OCI-LY3 (cell line): Measurements from ENCODE around the gene POLR2E.

Experiments
- H2AFZ ChIP-seq: fragments of 200-600, 300-600 bp; shearing (Covaris generic); 2 replicates; pipeline ENCODE4 v1.6.0; 2014; ENCODE audit warnings: antibody characterized with exemption, low read depth, low read length
- H3K27ac ChIP-seq: fragments of 200-600, 300-600 bp; sonication (generic); 2 replicates; pipeline ENCODE4 v1.5.1; 2014; ENCODE audit warnings: mild to moderate bottlenecking, low read length, moderate library complexity, mixed read lengths
- H3K27me3 ChIP-seq: fragments of 200-600, 300-600 bp; sonication (generic); 2 replicates; pipeline ENCODE4 v1.6.1; 2014; ENCODE audit warnings: low read depth, low read length, mixed read lengths
- H3K36me3 ChIP-seq: fragments of 200-600, 300-600 bp; sonication (generic); replicated peaks from 2 replicates; pipeline ENCODE3; 2014; ENCODE audit warnings: low read depth, low read length, mixed read lengths
- H3K4me1 ChIP-seq: fragments of 300-600, 200-600 bp; sonication (generic); 2 replicates; pipeline ENCODE4 v1.6.1; 2014; ENCODE audit warnings: low read length, mixed read lengths
- H3K4me2 ChIP-seq: fragments of 200-600, 300-600 bp; sonication (generic); 2 replicates; pipeline ENCODE4 v1.6.1; 2014; ENCODE audit warnings: low read length, mixed read lengths
- H3K4me3 ChIP-seq: fragments of 300-600, 200-600 bp; sonication (generic); 2 replicates; pipeline ENCODE4 v1.5.1; 2014; ENCODE audit warnings: antibody characterized with exemption, mild to moderate bottlenecking, low read length, moderate library complexity
- H3K79me2 ChIP-seq: fragments of 300-600, 200-600 bp; shearing (Covaris generic); 2 replicates; pipeline ENCODE4 v1.6.1; 2014; ENCODE audit warnings: mild to moderate bottlenecking, low read length, mixed read lengths
- H3K9ac ChIP-seq: fragments of 300-600, 200-600 bp; shearing (Covaris generic); 2 replicates; pipeline ENCODE4 v1.6.0; 2014; ENCODE audit warnings: mild to moderate bottlenecking, low read length, moderate library complexity
- H3K9me3 ChIP-seq: fragments of 200-600, 300-600 bp; shearing (Covaris generic); 2 replicates; pipeline ENCODE4 v1.6.1; 2014; ENCODE audit warnings: low read length, mixed read lengths; ENCODE audit not compliant: insufficient read depth
- H4K20me1 ChIP-seq: fragments of 200-600, 300-600 bp; sonication (generic); 2 replicates; pipeline ENCODE4 v1.6.1; 2016; ENCODE audit warnings: low read length, mixed read lengths; ENCODE audit not compliant: insufficient read depth
- CTCF ChIP-seq: fragments of 200-600, 300-600 bp; sonication (generic); IDR thresholded peaks from 2 replicates; pipeline ENCODE4 v1.5.1; 2014; ENCODE audit warnings: antibody characterized with exemption, low read length, low read depth
- EZH2phosphoT487 ChIP-seq: fragments of 200-600 bp; shearing (Covaris generic); IDR thresholded peaks from 2 replicates; pipeline ENCODE4 v1.6.1; 2018; ENCODE audit warnings: antibody characterized with exemption, mixed run types, low read depth

Gene POLR2E

GRCh38 chr19:1103708-1104310, 8.6 kb upstream of the POLR2E start, which contains the start of gene GPX4:
Gene GPX4, plus strand, starts transcription at chr19:1103994. Its CDS starts 50 bp downstream, at chr19:1104044.
- H3K27ac ChIP-seq = peak within 1 kb of the TSS; percentile 76
- TF ChIP-seq EZH2phosphoT487 (no peak), CTCF (no peak)
- H3K27me3 ChIP-seq = no peaks in the 10 kb centered on the region
- peak within 1 kb of the TSS; percentile 91 for H3K4me2 ChIP-seq
- no peak within 1 kb of the TSS for H2AFZ ChIP-seq
- peaks cover 42% of the 10 kb centered on the region for H3K4me1 ChIP-seq
- H3K4me3 ChIP-seq = peak within 1 kb of the TSS; percentile 84
- peaks cover 30% of the 10 kb centered on the region for H4K20me1 ChIP-seq
- peaks cover 3% of the 10 kb centered on the region; the same call in 1 of the 2 replicates for H3K9me3 ChIP-seq
- peaks cover 26% of the 10 kb centered on the region for H3K36me3 ChIP-seq
- H3K79me2 ChIP-seq = peaks cover 16% of the 10 kb centered on the region
- peak within 1 kb of the TSS; percentile 85 for H3K9ac ChIP-seq

GRCh38 chr19:1103132-1103707, 8.0 kb upstream of the POLR2E start:
- H3K9me3 ChIP-seq = peaks cover 3% of the 10 kb centered on the region; the same call in 1 of the 2 replicates
- H3K4me3 ChIP-seq = peak overlapping the region; percentile 73
- peaks cover 24% of the 10 kb centered on the region for H3K36me3 ChIP-seq
- H3K4me2 ChIP-seq = peak overlapping the region; percentile 91
- TF ChIP-seq CTCF (no peak), EZH2phosphoT487 (no peak)
- peaks cover 30% of the 10 kb centered on the region for H4K20me1 ChIP-seq
- H3K79me2 ChIP-seq = peaks cover 16% of the 10 kb centered on the region
- no peaks in the 10 kb centered on the region for H3K27me3 ChIP-seq
- peaks cover 42% of the 10 kb centered on the region for H3K4me1 ChIP-seq
- peak overlapping the region; percentile 58 for H3K27ac ChIP-seq
- no peak overlapping the region for H2AFZ ChIP-seq
- peak overlapping the region; percentile 51; the same call in 1 of the 2 replicates for H3K9ac ChIP-seq

DNA sequence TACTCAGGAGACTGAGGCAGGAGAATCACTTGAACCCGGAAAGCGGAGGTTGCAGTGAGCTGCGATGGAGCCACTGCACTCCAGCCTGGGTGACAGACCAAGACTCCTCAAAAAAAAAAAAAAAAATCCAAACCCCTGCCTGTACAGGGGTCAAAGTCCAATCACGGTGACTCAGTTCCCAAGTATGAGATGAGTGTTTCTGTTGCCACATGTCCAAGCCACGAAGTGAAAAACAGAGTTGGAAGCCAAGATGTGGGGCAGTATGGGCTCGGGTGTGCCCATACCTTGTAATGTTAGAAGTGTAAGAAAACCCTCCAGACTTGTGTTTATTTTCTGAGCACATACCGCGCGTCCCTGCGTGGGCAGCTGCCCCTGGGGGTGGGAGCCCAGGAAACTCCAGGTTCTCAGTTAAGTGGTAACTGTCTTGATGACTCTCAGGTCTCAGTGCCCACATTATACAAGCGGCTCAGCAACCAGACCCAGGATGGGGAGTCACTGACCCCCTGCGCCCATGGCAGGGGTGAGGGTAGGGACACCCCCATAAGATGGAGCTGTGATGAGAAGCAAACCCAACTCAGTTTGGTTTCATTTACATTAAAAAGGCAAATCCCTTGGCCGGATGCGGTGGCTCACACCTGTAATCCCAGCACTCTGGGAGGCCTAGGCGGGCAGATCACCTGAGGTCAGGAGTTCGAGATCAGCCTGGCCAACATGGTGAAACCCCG, 7.4 kb upstream of the POLR2E start:
- Histone ChIP-seq H3K4me3 (peak overlapping the region; percentile 12; the same call in 1 of the 2 replicates), H3K9ac (peak overlapping the region; percentile 3; the same call in 1 of the 2 replicates), H3K79me2 (peaks cover 16% of the 10 kb centered on the region), H3K27me3 (no peaks in the 10 kb centered on the region), H3K4me2 (peak overlapping the region; percentile 91), H2AFZ (no peak overlapping the region), H4K20me1 (peaks cover 26% of the 10 kb centered on the region), H3K27ac (peak overlapping the region; percentile 58), H3K4me1 (peaks cover 38% of the 10 kb centered on the region), H3K36me3 (peaks cover 21% of the 10 kb centered on the region), H3K9me3 (peaks cover 3% of the 10 kb centered on the region; the same call in 1 of the 2 replicates)
- no peak for TF ChIP-seq EZH2phosphoT487
- TF ChIP-seq CTCF = no peak

DNA sequence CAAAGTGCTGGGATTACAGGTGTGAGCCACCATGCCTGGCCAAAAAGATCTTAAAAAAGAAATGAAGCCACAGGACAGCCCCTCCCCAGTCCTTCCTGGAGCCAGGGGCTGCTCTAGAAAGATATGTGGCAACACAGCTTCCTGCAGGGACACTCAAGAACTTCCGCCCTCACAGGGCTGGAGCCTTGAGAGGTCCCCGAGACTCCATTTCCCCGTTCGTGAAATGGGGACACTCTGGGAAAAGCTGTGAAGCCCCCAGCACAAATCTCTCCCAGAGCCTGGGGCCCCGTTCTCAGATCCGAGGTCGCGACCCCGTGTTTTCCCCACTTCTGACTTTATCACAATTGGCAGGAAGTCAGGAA, 6.1 kb upstream of the POLR2E start:
- Histone ChIP-seq H3K36me3 (peaks cover 10% of the 10 kb centered on the region), H3K4me3 (no peak overlapping the region), H2AFZ (no peak overlapping the region), H3K27ac (no peak overlapping the region), H3K4me2 (no peak overlapping the region), H4K20me1 (peaks cover 15% of the 10 kb centered on the region), H3K9me3 (peaks cover 3% of the 10 kb centered on the region; the same call in 1 of the 2 replicates), H3K4me1 (peaks cover 29% of the 10 kb centered on the region), H3K79me2 (peaks cover 16% of the 10 kb centered on the region), H3K27me3 (no peaks in the 10 kb centered on the region), H3K9ac (no peak overlapping the region)
- TF ChIP-seq EZH2phosphoT487 = no peak
- no peak for TF ChIP-seq CTCF
